Lower leg skin (tissue), 3 donors: ENCODE data around the gene PRKCZ.

Experiments used
- POLR2A ChIP-seq, 2 donors: fragments of 450-650 bp; IDR thresholded peaks; one replicate each; pipeline ENCODE4 v1.6.1; 2016 to 2017; ENCODE audit warnings: antibody characterized with exemption in 2 of 2, mild to moderate bottlenecking in 1 of 2, moderate library complexity in 1 of 2
- TF ChIP-seq, protein P1 (sequence below), 3 donors: fragments of 450-650 bp; IDR thresholded peaks; one replicate each; pipeline ENCODE4 v1.5.1; 2016; ENCODE audit warnings: antibody characterized with exemption in 3 of 3, mild to moderate bottlenecking in 3 of 3, moderate library complexity in 2 of 3

DNA sequence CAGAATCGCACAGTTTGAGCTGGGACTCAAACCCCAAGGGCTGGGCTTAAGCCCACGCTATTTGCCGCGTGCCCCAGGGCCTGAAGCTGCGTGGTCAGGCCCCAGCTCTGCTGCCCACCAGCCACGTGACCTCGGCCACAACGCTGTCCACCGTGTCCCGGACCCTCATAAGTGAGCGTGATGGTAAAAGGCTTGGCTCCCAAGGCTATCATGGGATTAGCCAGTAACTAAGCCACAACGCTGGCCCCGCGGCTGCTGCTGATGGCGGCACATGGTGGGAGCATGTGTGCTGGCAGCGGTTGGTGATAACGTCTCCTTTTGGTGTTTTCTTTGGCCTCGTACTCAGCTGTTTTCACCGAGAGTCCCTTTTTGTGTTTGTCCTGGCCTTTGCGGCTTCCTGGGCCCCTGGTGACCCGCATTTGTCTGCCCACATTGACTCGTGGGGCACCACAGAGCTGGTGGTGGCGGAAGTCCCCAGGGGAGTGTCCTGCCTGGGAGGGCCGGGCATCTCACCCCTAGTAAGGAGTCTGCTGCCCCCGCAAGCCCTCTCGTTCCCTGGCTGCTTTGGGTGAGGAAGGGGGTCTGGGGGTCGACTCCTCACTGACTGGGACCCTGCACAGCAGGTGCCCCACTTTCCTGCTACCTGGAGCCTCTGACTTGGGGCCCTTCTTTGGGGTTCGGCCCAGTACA, 29.3 kb downstream of the PRKCZ start:
- TF ChIP-seq, protein P1, sequence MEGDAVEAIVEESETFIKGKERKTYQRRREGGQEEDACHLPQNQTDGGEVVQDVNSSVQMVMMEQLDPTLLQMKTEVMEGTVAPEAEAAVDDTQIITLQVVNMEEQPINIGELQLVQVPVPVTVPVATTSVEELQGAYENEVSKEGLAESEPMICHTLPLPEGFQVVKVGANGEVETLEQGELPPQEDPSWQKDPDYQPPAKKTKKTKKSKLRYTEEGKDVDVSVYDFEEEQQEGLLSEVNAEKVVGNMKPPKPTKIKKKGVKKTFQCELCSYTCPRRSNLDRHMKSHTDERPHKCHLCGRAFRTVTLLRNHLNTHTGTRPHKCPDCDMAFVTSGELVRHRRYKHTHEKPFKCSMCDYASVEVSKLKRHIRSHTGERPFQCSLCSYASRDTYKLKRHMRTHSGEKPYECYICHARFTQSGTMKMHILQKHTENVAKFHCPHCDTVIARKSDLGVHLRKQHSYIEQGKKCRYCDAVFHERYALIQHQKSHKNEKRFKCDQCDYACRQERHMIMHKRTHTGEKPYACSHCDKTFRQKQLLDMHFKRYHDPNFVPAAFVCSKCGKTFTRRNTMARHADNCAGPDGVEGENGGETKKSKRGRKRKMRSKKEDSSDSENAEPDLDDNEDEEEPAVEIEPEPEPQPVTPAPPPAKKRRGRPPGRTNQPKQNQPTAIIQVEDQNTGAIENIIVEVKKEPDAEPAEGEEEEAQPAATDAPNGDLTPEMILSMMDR (IDR thresholded peaks at IDR 0.05): no peak
- no peak for TF ChIP-seq POLR2A (IDR thresholded peaks at IDR 0.05)
